GM12878 (cell line): ENCODE results near the gene PMM1. TPM values are rescaled to one million over a fixed set of nuclear protein-coding genes. Genes with fewer than 3 reads are reported as not detected.

ENCODE experiments used
- BACH1 ChIP-seq: fragments of 450-650 bp; IDR thresholded peaks from 2 replicates; pipeline ENCODE4 v1.6.1; 2017; ENCODE audit warnings: mild to moderate bottlenecking, borderline replicate concordance
- CHD4 ChIP-seq: fragments of 200-600 bp; sonication (generic); IDR thresholded peaks from 2 replicates; pipeline ENCODE4 v1.6.1; 2016; ENCODE audit warnings: mild to moderate bottlenecking
- CREB1 ChIP-seq: IDR thresholded peaks from 2 replicates; pipeline ENCODE4 v1.6.1; 2012; ENCODE audit warnings: low read depth, mild to moderate bottlenecking, inconsistent platforms
- E2F8 ChIP-seq: fragments of 450-650 bp; IDR thresholded peaks from 2 replicates; pipeline ENCODE4 v1.6.1; 2018; ENCODE audit warnings: mild to moderate bottlenecking, low read depth, moderate library complexity; ENCODE audit not compliant: partially characterized antibody
- FOXK2 ChIP-seq: fragments of 450-650 bp; IDR thresholded peaks from 2 replicates; pipeline ENCODE4 v1.6.1; 2017; ENCODE audit warnings: mild to moderate bottlenecking, moderate library complexity
- HDAC6 ChIP-seq: fragments of 200-600 bp; sonication (generic); IDR thresholded peaks from one replicate; pipeline ENCODE4 v1.8.0; 2017; ENCODE audit warnings: antibody characterized with exemption; ENCODE audit not compliant: unreplicated experiment
- HDGF ChIP-seq: fragments of 450-650 bp; IDR thresholded peaks from 2 replicates; pipeline ENCODE4 v1.6.1; 2016; ENCODE audit warnings: antibody characterized with exemption
- MAX ChIP-seq: IDR thresholded peaks from 2 replicates; pipeline ENCODE4 v1.6.1; 2012; ENCODE audit warnings: low read depth, low read length, improper control_type of control experiment
- NBN ChIP-seq: fragments of 450-650 bp; IDR thresholded peaks from 2 replicates; pipeline ENCODE4 v1.6.1; 2016
- NKRF ChIP-seq: fragments of 450-650 bp; conservative IDR thresholded peaks from 2 replicates; pipeline ENCODE4 v1.6.1; 2017; ENCODE audit warnings: mild to moderate bottlenecking, moderate library complexity
- NRF1 ChIP-seq: conservative IDR thresholded peaks from 2 replicates; pipeline ENCODE4 v1.6.1; 2011; ENCODE audit warnings: mild to moderate bottlenecking, low read depth, low read length, improper control_type of control experiment
- POLR2A ChIP-seq: IDR thresholded peaks from 2 replicates; pipeline ENCODE4 v1.6.1; 2011; ENCODE audit warnings: low read depth, mild to moderate bottlenecking, low read length
- RELA ChIP-seq: fragments of 450-650 bp; IDR thresholded peaks from 2 replicates; pipeline ENCODE4 v1.8.0; 2014; ENCODE audit warnings: borderline replicate concordance; ENCODE audit not compliant: partially characterized antibody
- RFX5 ChIP-seq: IDR thresholded peaks from 2 replicates; pipeline ENCODE4 v1.6.1; 2011; ENCODE audit warnings: low read depth, low read length, improper control_type of control experiment
- RUNX3 ChIP-seq: IDR thresholded peaks from 2 replicates; pipeline ENCODE4 v1.6.1; 2012; ENCODE audit warnings: low read length, inconsistent platforms
- ZBTB11 ChIP-seq: fragments of 450-650 bp; formaldehyde crosslinking; IDR thresholded peaks from 2 replicates; pipeline ENCODE4 v1.5.0; 2022; ENCODE audit warnings: mild to moderate bottlenecking, missing genetic modification characterization
- ZBTB40 ChIP-seq: fragments of 450-650 bp; IDR thresholded peaks from 2 replicates; pipeline ENCODE4 v1.6.1; 2016; ENCODE audit warnings: mild to moderate bottlenecking, moderate library complexity, borderline replicate concordance
- polyA plus RNA-seq, 11 experiments: library from polyadenylated mRNA; depleted of rRNA in 4 of 11; unstranded in 6 of 11; stranded (reverse) in 5 of 11; fragments of >200 nt; fragmentation: Nextera tagmentation in 4 of 11; fragmentation: Illumina TruSeq in 1 of 11; extraction: Ambion mirVana in 4 of 11; extraction: Trizol in 1 of 11; gene quantifications; 1 replicate in 1 of 11; 2 replicates in 10 of 11; pipeline versions ENCODE4 v1.2.1 to v1.2.3, GENCODE V29; 2011 to 2016; ENCODE audit warnings: inconsistent platforms in 2 of 11, missing spikeins in 2 of 11, low read depth in 1 of 11
- total RNA-seq, 4 experiments: library from RNA; depleted of rRNA in 3 of 4; stranded (reverse); fragments of >200 nt in 3 of 4; fragmentation: Illumina TruSeq in 1 of 4; extraction: Trizol in 1 of 4; gene quantifications; 2 replicates each; pipeline versions ENCODE4 v1.2.1 to v1.2.3, GENCODE V29; 2013 to 2021

The PMM1 gene
- total and polyA plus RNA-seq, 10 of the 15 experiments (the other 5 are each of a cell fraction or from before 2014, with no cell fraction given) = 8.2 to 32.2 (median 16.9) TPM

- peak; percentile 50; the same call in 1 of the 2 replicates for TF ChIP-seq ZBTB40
- peak; percentile 75 for TF ChIP-seq NRF1
- TF ChIP-seq HDGF = peak; percentile 89; the same call in 1 of the 2 replicates
- TF ChIP-seq NBN = peak; percentile 97
- TF ChIP-seq FOXK2 = no peak
- TF ChIP-seq CHD4 = no peak
- peak; percentile 95 for TF ChIP-seq NKRF
- TF ChIP-seq RFX5 = peak; percentile 85
- 0 out of 2 replicates have a peak, but pooled peaks have one; percentile 5 for TF ChIP-seq RUNX3
- TF ChIP-seq ZBTB11 = no peak
- peak; percentile 9 for TF ChIP-seq HDAC6
- no peak for TF ChIP-seq E2F8
- TF ChIP-seq RELA = peak; percentile 47
- peak; percentile 98 for TF ChIP-seq CREB1
- TF ChIP-seq POLR2A = peak; percentile 90
- peak; percentile 57 for TF ChIP-seq BACH1
- TF ChIP-seq MAX = peak; percentile 17; the same call in 1 of the 2 replicates
Observed at GRCh38 chr22:41621099-41621910, 31.7 kb upstream of the PMM1 start, which contains the start of gene XRCC6 (continued).
